Thymus (tissue), 11 donors: Measurements from ENCODE around the gene RNU1-3. TPM values are rescaled to one million over a fixed set of nuclear protein-coding genes. Genes with fewer than 3 reads are reported as not detected.
"Not testable (repeated sequence)": the region's sequence is repeated elsewhere in the genome, so short reads cannot be mapped to it uniquely, and the experiment has no call there.

ENCODE experiments used
- DNase-seq, 9 donors: peaks; one replicate each; pipeline ENCODE4 v3.0.0-alpha.2; 2013; ENCODE audit warnings: low spot score in 9 of 9, low read depth in 6 of 9, missing footprints in 1 of 9
- H3K27ac ChIP-seq, 2 donors: one replicate each; pipeline ENCODE4 v1.5.1; 2013; ENCODE audit warnings: control low read depth in 1 of 2, low read depth in 1 of 2, low read length in 1 of 2, mild to moderate bottlenecking in 1 of 2, moderate library complexity in 1 of 2
- H3K27me3 ChIP-seq, 2 donors: one replicate each; pipeline ENCODE4 v1.5.1; 2013; ENCODE audit warnings: low read length in 1 of 2; ENCODE audit not compliant: control insufficient read depth in 2 of 2, insufficient read depth in 1 of 2
- H3K36me3 ChIP-seq, 2 donors: one replicate each; pipeline ENCODE4 v1.5.1; 2013; ENCODE audit warnings: low read length in 1 of 2, mild to moderate bottlenecking in 1 of 2, moderate library complexity in 1 of 2; ENCODE audit not compliant: control insufficient read depth in 2 of 2, insufficient read depth in 2 of 2
- H3K4me1 ChIP-seq, 2 donors: one replicate each; pipeline ENCODE4 v1.5.1; 2013; ENCODE audit warnings: low read length in 2 of 2; ENCODE audit not compliant: control insufficient read depth in 2 of 2, insufficient read depth in 2 of 2
- H3K4me3 ChIP-seq, 2 donors: one replicate each; pipeline ENCODE4 v1.5.1; 2013; ENCODE audit warnings: low read length in 2 of 2, control low read depth in 1 of 2, mild to moderate bottlenecking in 1 of 2
- H3K9me3 ChIP-seq, 2 donors: one replicate each; pipeline ENCODE4 v1.5.1; 2013; ENCODE audit warnings: low read length in 1 of 2, mild to moderate bottlenecking in 1 of 2; ENCODE audit not compliant: control insufficient read depth in 2 of 2, insufficient read depth in 1 of 2
- WGBS: extraction: QIAGEN DNeasy Blood & Tissue Kit; methylation state at CpG from one replicate; pipeline ENCODE4 v1.1.7; 2013; 5-methylcytosine and 5-hydroxymethylcytosine counted together
- polyA plus RNA-seq: library from polyadenylated mRNA; stranded (reverse); fragments of 200-250 nt; gene quantifications from one replicate; pipeline ENCODE4 v1.2.3, GENCODE V29; 2013
- total RNA-seq: library from RNA; stranded (reverse); fragments of 120-200 nt; gene quantifications from one replicate; pipeline ENCODE4 v1.2.4, GENCODE V29; 2013
- donor health status: healthy.

Gene RNU1-3
- total and polyA plus RNA-seq, 2 donors = 17,380 TPM; not detected in 1

DNA sequence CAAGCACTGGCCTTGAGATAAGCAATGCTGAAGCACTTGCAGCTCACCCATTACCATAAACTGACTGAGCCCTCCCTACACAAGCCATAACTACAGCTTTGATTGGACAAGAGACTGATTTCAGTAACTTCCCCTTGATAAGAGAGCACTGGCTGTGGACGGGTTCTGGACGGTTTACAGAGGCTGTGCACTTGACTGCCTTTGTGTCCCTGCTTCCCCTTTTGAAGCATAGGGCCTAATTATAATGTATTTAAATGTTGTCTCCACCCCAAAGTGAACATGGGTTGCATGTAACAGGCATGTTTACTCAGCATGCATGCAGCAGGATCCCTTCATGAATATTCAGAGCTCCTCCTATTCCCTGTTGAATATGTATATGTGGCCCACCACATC lies 8.4 kb upstream of the RNU1-3 start:
- peaks cover 0 to 26% of the 10 kb centered on the region in 2 donors for H3K27me3 ChIP-seq
- H3K27ac ChIP-seq, H3K9me3 ChIP-seq, H3K36me3 ChIP-seq, DNase-seq, H3K4me3 ChIP-seq, H3K4me1 ChIP-seq: not testable (repeated sequence)
- no CpG with 5 or more reads among the region's 2 CpGs for WGBS

- not testable (repeated sequence) for H3K36me3 ChIP-seq, H3K4me3 ChIP-seq, DNase-seq, H3K4me1 ChIP-seq, H3K9me3 ChIP-seq, H3K27ac ChIP-seq
- H3K27me3 ChIP-seq = peaks cover 0 to 18% of the 10 kb centered on the region in 2 donors
- WGBS = 55% methylated on average over 4 of the region's 5 CpGs
Measured at GRCh38 chr1:16673976-16674375, 7.2 kb upstream of the RNU1-3 start.

DNA sequence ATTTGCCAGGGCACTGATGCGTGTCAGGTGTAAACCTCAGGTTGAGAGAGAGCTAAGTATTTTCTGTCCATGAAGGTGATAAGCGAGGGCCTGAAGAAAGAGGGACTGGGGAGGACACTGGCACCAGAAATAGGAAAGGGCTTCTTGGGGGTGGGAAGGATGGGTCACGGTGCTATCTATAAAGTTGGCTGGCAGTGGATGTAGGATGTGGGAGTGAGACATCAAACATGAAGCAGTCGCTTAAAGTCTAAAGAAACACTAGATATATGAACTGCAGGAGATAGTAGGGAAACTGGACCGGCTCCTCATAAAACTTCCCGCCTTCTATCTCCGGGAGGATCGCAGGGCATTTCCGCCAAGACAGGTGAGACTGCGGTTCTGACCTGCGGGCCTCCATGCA lies 912 bp downstream of the RNU1-3 start:
- H3K27me3 ChIP-seq, H3K36me3 ChIP-seq, DNase-seq, H3K4me3 ChIP-seq, H3K27ac ChIP-seq, H3K4me1 ChIP-seq, H3K9me3 ChIP-seq: not testable (repeated sequence)
- WGBS = no CpG with 5 or more reads among the region's 11 CpGs

DNA sequence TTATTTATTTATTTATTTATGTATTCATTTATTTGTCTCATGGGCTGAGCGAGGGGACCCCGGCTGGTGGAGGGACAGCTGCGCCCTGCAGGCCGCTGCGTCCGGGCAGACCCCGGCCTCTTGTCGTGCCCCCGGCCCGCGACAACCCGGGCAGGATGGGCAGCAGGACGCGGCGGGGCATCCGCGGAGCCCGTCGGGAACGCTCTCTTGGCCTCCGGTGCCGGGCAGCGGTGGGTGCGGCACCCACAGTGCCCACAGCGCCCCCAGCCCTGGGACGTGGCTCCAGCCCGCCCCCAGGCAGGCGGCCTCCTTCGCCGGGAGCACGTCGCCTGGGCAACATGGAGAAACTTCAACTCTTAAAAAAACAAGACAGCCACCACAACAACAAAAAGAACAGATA lies 8.5 kb downstream of the RNU1-3 start:
- not testable (repeated sequence) for H3K4me1 ChIP-seq, H3K27me3 ChIP-seq, DNase-seq, H3K4me3 ChIP-seq, H3K27ac ChIP-seq, H3K9me3 ChIP-seq, H3K36me3 ChIP-seq
- WGBS = 94% methylated on average over 16 of the region's 32 CpGs

- WGBS = no CpG with 5 or more reads among the region's 14 CpGs
- DNase-seq, H3K27me3 ChIP-seq, H3K9me3 ChIP-seq, H3K4me3 ChIP-seq, H3K36me3 ChIP-seq, H3K4me1 ChIP-seq, H3K27ac ChIP-seq: not testable (repeated sequence)
Measured at GRCh38 chr1:16656981-16657683, 9.6 kb downstream of the RNU1-3 start.

DNA sequence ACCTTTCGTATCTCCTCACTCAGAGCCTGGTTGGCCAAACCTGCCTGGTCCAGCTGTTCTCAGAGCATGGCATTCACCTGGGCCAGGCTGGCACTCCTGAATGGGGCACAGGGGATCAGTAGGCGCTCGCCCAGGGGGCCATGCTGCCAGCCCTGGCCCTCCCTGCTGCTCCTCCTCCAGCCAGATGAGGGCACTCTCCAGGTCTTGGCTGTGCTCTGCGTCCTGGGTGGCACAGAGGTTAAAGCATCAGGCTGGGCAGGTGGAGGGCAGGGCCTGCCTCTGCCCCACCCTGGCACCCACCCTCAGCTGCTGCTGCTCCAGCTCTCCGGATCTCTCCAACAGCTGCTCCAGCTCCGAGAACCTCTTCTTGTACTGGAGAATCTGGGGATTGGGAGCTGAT lies 10.2 kb downstream of the RNU1-3 start:
- not testable (repeated sequence) for DNase-seq, H3K36me3 ChIP-seq, H3K4me3 ChIP-seq, H3K27ac ChIP-seq, H3K9me3 ChIP-seq, H3K27me3 ChIP-seq, H3K4me1 ChIP-seq
- WGBS = 68% methylated on average over 1 of the region's 6 CpGs

GRCh38 chr1:16651560-16651959 lies 15.2 kb downstream of the RNU1-3 start:
- DNase-seq = not testable (repeated sequence)
- 98% methylated on average over 1 of the region's 1 CpG for WGBS

DNA sequence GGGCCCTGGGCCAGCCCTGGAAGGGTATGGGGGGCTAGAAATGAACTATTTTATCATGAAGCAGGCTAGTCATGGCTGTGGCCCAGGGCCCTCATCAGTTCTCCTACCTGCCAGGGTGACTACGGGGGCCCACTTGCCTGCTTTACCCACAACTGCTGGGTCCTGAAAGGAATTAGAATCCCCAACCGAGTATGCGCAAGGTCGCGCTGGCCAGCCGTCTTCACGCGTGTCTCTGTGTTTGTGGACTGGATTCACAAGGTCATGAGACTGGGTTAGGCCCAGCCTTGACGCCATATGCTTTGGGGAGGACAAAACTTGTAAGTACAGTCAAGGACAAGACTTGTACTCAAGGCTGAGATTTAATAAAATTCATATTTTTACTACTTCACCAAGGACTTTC lies 16.8 kb downstream of the RNU1-3 start:
- not testable (repeated sequence) for DNase-seq, H3K36me3 ChIP-seq, H3K27ac ChIP-seq, H3K9me3 ChIP-seq, H3K4me1 ChIP-seq, H3K4me3 ChIP-seq
- 83% methylated on average over 9 of the region's 9 CpGs for WGBS
- H3K27me3 ChIP-seq = peaks cover 2 to 21% of the 10 kb centered on the region in 2 donors

More at GRCh38 chr1:16651560-16651959, 15.2 kb downstream of the RNU1-3 start:
- H3K27me3 ChIP-seq = peaks cover 2 to 11% of the 10 kb centered on the region in 2 donors
- H3K27ac ChIP-seq, H3K4me3 ChIP-seq, H3K9me3 ChIP-seq, H3K36me3 ChIP-seq, H3K4me1 ChIP-seq: not testable (repeated sequence)

- H3K9me3 ChIP-seq, H3K4me1 ChIP-seq, H3K27ac ChIP-seq, DNase-seq, H3K36me3 ChIP-seq, H3K4me3 ChIP-seq: not testable (repeated sequence)
- peaks cover 2 to 21% of the 10 kb centered on the region in 2 donors for H3K27me3 ChIP-seq
- WGBS = 90% methylated on average over 5 of the region's 6 CpGs
Measured at GRCh38 chr1:16649390-16649789, 17.4 kb downstream of the RNU1-3 start.
